ENCODE measurements around the gene ZNF688. TPM values are rescaled to one million over a fixed set of nuclear protein-coding genes. Genes with fewer than 3 reads are reported as not detected.
"Not testable (repeated sequence)": the region's sequence is repeated elsewhere in the genome, so short reads cannot be mapped to it uniquely, and the experiment has no call there.

The ZNF688 gene
- total RNA-seq, 1 donor from 2014 or later, result 4.5 TPM

- DNase-seq (ENCODE audit: low read depth) (no peak), FAIRE-seq (no peak)
- no peaks in the 10 kb centered on the region for H3K27me3 ChIP-seq (ENCODE audit: control insufficient read depth, insufficient read depth, low read length)
- H3K4me3 ChIP-seq (ENCODE audit: low read depth, low read length), result no peak overlapping the region
- peaks cover 5% of the 10 kb centered on the region for H3K36me3 ChIP-seq (ENCODE audit: control insufficient read depth, insufficient read depth, low read length)
- no peak for TF ChIP-seq CTCF (IDR thresholded peaks at IDR 0.05; ENCODE audit: insufficient read depth, low read length, severe bottlenecking)
Observed at GRCh38 chr16:30551781-30552180, 19.7 kb downstream of the ZNF688 start.

GRCh38 chr16:30548416-30549253 is 22.9 kb downstream of the ZNF688 start:
- DNase-seq (ENCODE audit: low read depth) (no peak), FAIRE-seq (no peak)
- Histone ChIP-seq H3K36me3 (ENCODE audit: control insufficient read depth, insufficient read depth, low read length) (no peaks in the 10 kb centered on the region), H3K4me3 (ENCODE audit: low read depth, low read length) (no peak overlapping the region), H3K27me3 (ENCODE audit: control insufficient read depth, insufficient read depth, low read length) (no peaks in the 10 kb centered on the region)
- no peak for TF ChIP-seq CTCF (IDR thresholded peaks at IDR 0.05; ENCODE audit: insufficient read depth, low read length, severe bottlenecking)

- no peak for TF ChIP-seq CTCF (IDR thresholded peaks at IDR 0.05; ENCODE audit: insufficient read depth, low read length, severe bottlenecking)
- H3K27me3 ChIP-seq (ENCODE audit: control insufficient read depth, insufficient read depth, low read length), result no peaks in the 10 kb centered on the region
- DNase-seq (ENCODE audit: low read depth) (no peak), FAIRE-seq (no peak)
- no peak overlapping the region for H3K4me3 ChIP-seq (ENCODE audit: low read depth, low read length)
- H3K36me3 ChIP-seq (ENCODE audit: control insufficient read depth, insufficient read depth, low read length), result no peaks in the 10 kb centered on the region
Observed at GRCh38 chr16:30546115-30546514, 25.4 kb downstream of the ZNF688 start.

- no peak for TF ChIP-seq CTCF (IDR thresholded peaks at IDR 0.05; ENCODE audit: insufficient read depth, low read length, severe bottlenecking)
Observed at GRCh38 chr16:30543067-30543466, 28.4 kb downstream of the ZNF688 start.

GRCh38 chr16:30541502-30542329 is 29.8 kb downstream of the ZNF688 start:
- no peak for TF ChIP-seq CTCF (IDR thresholded peaks at IDR 0.05; ENCODE audit: insufficient read depth, low read length, severe bottlenecking)
- FAIRE-seq, result no peak

More at GRCh38 chr16:30543067-30543466, 28.4 kb downstream of the ZNF688 start:
- no peak overlapping the region for H3K4me3 ChIP-seq (ENCODE audit: low read depth, low read length)
- no peak for FAIRE-seq
- H3K27me3 ChIP-seq (ENCODE audit: control insufficient read depth, insufficient read depth, low read length), result no peaks in the 10 kb centered on the region
- no peaks in the 10 kb centered on the region for H3K36me3 ChIP-seq (ENCODE audit: control insufficient read depth, insufficient read depth, low read length)
- DNase-seq (ENCODE audit: low read depth), result no peak

GRCh38 chr16:30540916-30541464 is 30.5 kb downstream of the ZNF688 start:
- DNase-seq (ENCODE audit: low read depth); H3K4me3 ChIP-seq (ENCODE audit: low read depth, low read length); H3K27me3 ChIP-seq (ENCODE audit: control insufficient read depth, insufficient read depth, low read length); FAIRE-seq; H3K36me3 ChIP-seq (ENCODE audit: control insufficient read depth, insufficient read depth, low read length): not testable (repeated sequence)

More at GRCh38 chr16:30541502-30542329, 29.8 kb downstream of the ZNF688 start:
- Histone ChIP-seq H3K27me3 (ENCODE audit: control insufficient read depth, insufficient read depth, low read length) (no peaks in the 10 kb centered on the region), H3K36me3 (ENCODE audit: control insufficient read depth, insufficient read depth, low read length) (no peaks in the 10 kb centered on the region), H3K4me3 (ENCODE audit: low read depth, low read length) (no peak overlapping the region)
- DNase-seq (ENCODE audit: low read depth), result peak; percentile 32

- DNase-seq (ENCODE audit: low read depth); H3K27me3 ChIP-seq (ENCODE audit: control insufficient read depth, insufficient read depth, low read length); H3K4me3 ChIP-seq (ENCODE audit: low read depth, low read length); FAIRE-seq; H3K36me3 ChIP-seq (ENCODE audit: control insufficient read depth, insufficient read depth, low read length): not testable (repeated sequence)
Observed at GRCh38 chr16:30539986-30540526, 31.5 kb downstream of the ZNF688 start.

All from bronchial epithelial cell (primary cell).